M059J (cell line): ENCODE measurements around the gene CCL4. TPM values are rescaled to one million over a fixed set of nuclear protein-coding genes. Genes with fewer than 3 reads are reported as not detected.
"Not testable (repeated sequence)": the region's sequence is repeated elsewhere in the genome, so short reads cannot be mapped to it uniquely, and the experiment has no call there.

Experiments
- DNase-seq: peaks from one replicate; pipeline ENCODE4 v3.0.0-alpha.2; 2012; ENCODE audit warnings: low read depth
- total RNA-seq: library from RNA; depleted of rRNA; stranded (reverse); fragments of >200 nt; shearing (Covaris generic); gene quantifications from 2 replicates; pipeline ENCODE4 v1.2.3, GENCODE V29; 2014; rRNA removed

Gene CCL4
- 0.10 TPM in 1 of 2 replicates, not detected in the other for total RNA-seq

- not testable (repeated sequence) for DNase-seq
These were observed at the start of gene CCL4 for GRCh38 chr17:36103401-36103975. Gene CCL4 (plus strand): TSS chr17:36103827. CDS start chr17:36103906, 79 bp downstream.

DNA sequence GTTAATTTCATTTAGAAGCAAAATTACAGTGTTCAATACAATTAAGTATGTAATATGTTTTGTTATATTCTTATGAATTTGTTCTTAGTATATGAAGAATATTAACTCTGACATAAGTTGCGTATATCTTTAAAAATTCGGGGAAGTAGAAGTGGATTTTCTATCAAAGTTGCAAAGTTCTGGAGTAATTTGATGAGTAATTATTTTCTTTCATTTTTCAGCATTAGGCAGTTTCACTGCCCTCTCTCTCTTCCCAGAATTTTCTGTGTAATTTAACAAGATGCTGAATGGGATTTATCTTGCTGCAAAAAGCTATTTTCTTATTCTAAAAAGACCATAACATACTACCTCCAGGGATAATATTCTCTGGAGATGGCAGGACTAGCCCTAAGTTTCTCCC is 48.5 kb upstream of the CCL4 start:
- DNase-seq = no peak

DNA sequence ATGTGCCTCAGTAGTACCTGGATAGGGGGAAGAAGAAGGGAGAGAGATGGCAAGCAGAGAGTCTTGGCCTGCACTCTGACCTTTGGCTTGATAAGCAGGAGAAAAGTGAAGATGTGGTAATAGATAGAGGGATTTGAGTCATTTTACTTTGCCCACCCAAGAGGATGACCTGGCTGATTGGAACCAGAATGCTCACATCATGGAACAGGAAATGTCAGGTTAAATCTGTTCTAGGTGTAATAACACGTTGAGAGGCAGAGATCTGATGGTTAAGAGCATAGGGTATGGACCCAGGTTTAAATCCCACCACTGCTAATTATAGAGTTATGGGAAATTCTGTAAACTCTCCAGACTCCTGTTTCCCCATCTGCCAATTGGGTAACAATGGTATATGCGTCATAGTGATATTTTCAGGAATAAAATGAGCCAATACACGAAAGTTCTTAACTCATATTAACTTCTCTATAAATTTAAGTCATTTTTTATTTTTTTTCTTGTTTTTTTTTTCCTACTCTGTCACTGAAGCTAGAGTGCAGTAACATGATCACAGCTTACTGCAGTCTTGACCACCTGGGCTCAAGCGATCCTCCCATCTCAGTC is 47.6 kb upstream of the CCL4 start:
- DNase-seq = no peak

DNA sequence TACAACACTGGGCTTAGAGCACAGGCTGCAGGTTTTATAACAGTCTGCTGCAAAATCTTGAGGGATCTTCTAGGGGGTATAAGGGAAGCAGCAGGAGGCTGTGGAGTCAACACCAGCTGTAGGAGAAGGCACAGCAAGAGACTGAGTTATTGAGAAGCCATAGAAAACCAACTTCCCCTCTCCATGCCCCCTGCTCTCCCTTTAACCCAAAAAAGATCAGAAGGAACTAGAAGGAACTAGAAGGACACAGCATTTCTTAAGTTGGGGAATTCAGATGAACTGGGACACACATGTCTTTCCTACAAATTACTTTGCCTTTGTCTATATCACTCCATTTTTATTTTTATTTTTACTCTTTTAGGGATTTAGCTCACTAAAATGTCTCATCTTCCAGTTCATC is 45.7 kb upstream of the CCL4 start:
- DNase-seq = no peak

DNA sequence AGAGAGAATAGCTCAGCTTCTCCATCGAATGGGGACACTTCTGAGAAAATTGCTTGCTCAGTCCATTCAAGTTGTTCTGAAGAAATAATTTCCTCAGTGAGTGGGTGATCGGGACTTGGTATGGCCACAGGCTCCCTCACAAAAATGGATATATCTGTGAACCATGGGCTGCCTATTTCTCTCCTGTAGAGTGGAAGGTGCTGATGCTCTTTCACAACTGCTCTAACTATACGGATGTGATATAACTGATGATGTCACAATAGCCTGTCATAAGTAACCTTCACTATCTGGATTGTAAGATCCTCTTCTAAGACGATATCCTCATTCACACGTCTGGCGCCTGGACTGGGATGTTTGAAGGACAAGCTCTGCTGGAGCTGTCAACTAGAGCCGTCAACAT is 44.2 kb upstream of the CCL4 start:
- no peak for DNase-seq

- DNase-seq = no peak
These were observed 42.8 kb upstream of the CCL4 start for GRCh38 chr17:36060816-36061215.

- no peak for DNase-seq
These were observed 39.7 kb upstream of the CCL4 start, which contains the start of gene CCL18 for GRCh38 chr17:36063786-36064541. Gene CCL18 (plus strand): TSS chr17:36064272. CDS start chr17:36064343, 71 bp downstream.

DNA sequence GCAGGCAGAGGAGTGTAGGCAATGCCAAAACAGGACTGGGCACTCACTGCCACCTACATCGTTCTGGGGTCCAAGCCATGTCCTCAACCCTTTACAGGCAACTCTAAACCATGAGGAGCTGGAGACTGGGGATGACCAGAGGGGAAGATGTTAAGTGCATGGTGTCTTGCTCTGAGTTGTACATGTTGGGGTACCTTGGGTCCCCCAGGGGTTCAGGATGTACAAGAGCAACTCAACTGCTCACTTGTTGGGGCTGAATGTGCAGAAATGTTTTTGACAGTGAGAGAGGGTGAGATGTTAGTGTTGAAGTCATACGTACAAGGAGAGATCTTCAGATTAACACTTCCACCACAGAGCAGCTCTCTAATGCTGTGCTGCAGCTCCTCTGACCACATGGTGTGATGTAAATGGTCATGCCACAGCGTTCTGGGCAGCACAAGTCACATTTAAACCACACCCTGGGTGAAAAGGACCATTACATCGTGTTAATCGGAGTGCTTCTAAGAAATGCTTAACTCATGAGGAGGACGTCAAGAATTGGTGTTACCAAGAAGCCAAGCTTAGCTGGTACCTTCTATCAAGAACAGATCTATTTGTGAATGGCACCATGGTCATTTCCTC is 37.2 kb upstream of the CCL4 start:
- no peak for DNase-seq

DNA sequence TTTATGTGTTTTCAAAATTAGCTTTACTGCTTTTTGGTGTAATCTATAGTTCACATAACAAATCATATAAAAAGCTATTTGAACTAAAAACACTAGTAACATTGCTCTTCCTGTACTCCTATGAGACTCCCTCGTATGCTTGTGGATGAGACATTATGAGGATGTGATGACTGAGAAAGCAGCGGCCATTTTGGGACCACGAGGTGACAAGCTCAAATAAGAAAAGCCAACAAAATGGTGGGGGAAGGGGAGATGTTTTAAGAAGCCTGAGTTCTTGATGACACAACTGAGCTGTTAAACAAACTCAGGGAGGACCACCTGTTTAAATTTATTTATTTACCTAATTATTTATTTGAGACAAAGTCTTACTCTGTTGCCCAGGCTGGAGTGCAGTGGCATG is 35.1 kb upstream of the CCL4 start:
- no peak for DNase-seq

DNA sequence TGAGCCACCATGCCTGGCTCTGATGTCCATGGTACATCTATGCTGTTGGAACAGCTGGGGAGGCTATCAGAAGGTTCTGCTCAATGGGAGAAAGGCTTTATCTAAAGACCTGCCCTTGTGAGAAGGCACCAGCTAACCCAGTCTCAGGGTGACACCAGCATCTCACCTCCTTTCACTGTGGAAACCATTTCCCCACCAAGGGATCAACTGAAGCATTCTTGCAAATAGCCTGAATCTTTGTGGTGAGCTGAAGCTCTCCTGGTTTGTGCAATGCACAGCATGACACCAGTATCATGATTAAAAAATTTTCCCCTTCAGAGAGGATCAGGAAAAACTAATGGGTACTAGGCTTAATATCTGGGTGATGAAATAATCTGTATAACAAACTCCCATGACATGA is 34.5 kb upstream of the CCL4 start:
- no peak for DNase-seq

DNA sequence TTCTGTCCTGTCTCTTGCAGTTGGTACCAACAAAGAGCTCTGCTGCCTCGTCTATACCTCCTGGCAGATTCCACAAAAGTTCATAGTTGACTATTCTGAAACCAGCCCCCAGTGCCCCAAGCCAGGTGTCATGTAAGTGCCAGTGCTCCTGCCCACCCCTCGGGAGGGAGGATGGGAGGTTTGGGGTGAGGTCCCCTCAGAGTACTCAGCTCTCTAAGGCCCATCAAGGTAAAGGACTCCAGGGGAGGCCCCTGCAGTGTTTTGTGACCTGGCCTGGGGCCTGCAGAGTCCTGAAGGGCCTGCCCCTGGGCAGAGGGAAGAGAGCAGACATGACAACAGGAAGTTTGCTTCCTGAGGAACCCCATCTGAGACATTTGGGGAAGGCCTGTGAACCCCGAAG is 33.2 kb upstream of the CCL4 start:
- DNase-seq = no peak

DNA sequence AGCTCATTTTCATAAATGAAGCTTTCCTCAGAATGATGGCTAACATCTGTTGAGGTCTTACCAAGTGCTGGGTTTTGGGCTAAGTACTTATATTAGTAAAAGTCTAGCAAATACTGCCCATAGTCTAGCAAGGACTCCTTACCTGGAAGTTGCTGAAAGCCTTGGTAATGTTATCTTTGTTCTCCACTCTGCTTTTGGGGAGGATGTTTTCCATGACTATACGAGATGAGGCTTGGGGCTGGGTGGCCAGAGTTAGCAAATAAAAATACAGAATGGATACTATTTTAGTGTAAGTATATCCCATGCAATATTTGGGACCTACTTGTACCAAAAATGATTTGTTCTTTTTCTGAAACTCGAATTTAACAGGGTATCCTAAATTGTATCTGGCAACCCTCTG is 31.9 kb upstream of the CCL4 start:
- no peak for DNase-seq

DNA sequence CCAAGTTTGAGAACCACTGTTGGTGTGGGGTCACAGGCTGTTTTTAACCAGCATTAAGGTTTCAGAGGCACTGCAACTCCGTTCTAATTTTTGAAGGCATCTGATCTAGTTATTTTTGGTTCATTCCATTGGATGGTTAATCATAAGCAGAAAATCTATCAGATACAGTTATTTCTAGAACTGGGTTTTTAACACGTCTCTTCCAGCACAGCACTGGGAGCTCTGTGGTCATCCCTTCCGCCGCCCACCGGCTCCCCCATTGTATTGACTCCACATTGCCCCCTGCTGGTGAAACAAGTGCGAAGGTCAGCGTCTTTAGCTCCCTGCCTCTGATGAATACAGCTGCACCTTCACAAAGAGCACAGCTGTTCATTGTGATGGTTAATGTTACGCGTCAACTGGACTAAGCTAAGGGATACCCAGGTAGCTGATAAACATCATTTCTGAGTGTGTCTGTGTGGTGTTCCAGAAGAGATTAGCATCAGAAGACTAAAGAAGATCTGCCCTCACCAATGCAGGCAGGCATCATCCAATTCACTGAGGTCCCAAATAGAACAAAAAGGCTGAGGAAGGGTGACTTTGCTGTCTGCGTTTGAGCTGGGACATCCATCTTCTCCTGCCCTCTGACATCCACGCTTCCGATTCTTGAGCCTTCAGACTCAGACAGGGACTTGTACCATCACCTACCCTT is 31.1 kb upstream of the CCL4 start:
- peak; percentile 9 for DNase-seq

DNA sequence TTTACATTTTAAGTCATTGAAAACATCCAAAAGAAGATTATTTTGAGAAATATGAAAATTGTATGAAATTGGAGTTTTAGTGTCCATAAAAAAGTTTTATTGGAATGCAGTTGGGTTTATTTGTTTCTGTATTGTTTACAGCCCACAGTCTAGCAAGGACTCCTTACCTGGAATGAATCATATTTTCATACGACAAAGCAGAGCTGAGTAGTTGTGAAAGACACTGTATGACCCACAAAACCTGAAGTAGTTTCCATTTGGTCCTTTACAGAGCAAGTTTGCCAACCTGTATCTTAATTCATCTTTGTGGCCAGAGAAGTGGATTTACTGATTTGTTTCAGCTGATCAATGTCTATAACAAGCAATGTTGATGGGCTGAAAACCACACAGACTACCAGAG is 29.3 kb upstream of the CCL4 start:
- no peak for DNase-seq

GRCh38 chr17:36081681-36082471 is 21.8 kb upstream of the CCL4 start:
- not testable (repeated sequence) for DNase-seq

- peak; percentile 1 for DNase-seq
These were observed 21.0 kb upstream of the CCL4 start for GRCh38 chr17:36082482-36083120.

- not testable (repeated sequence) for DNase-seq
These were observed 19.9 kb upstream of the CCL4 start for GRCh38 chr17:36083691-36084090.

DNA sequence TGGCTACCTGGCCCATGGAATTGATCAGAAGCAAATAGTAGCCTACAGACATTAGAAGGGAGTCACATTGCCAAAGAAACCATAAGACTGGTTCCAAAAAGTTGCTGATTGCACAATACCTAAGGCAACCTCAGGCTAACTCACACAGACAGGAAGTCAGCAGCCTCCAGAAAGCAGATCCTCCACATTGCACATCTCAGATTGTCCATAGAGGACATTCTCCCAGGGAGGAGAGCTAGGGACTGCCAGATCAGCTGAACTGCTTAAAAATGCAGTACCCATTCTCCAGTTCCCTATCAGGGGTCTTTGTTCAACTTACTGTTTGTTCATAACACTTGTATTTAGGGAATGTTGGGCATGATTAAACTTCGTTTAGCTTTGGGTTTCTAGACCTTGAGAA is 17.9 kb upstream of the CCL4 start:
- no peak for DNase-seq

DNA sequence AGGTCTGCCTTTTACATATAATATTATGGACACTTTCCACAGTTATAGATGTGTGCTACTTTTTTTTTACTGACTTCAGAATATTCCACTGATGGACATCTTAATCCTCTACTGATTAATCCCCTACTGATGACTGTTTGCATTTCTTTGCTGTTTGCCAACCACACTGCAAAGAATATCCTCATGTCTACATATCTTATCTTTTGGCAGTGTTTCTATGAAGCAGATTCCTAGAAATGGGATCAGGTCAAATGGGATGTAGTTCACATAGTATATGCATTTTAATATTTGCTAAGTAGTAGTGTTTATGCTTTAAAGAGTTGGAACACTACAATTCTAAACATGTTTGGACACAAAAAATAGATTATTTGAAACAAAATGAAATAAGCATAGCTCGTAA is 16.8 kb upstream of the CCL4 start:
- DNase-seq = no peak

GRCh38 chr17:36087471-36087870 is 16.2 kb upstream of the CCL4 start:
- not testable (repeated sequence) for DNase-seq
